ENCODE data around the gene IQCK.

IQCK gene

GRCh38 chr16:19841184-19841583, 123.1 kb downstream of the IQCK start:
- Histone ChIP-seq H3K27ac (ENCODE audit: extremely low read depth, low read depth, low read length) (no peak overlapping the region), H3K9me3 (ENCODE audit: control insufficient read depth, insufficient read depth, low read depth, low read length) (no peaks in the 10 kb centered on the region), H3K36me3 (ENCODE audit: control insufficient read depth in 2 of 2, insufficient read depth in 1 of 2, low read length in 2 of 2) (no peaks in the 10 kb centered on the region), H3K4me3 (ENCODE audit: low read depth, low read length) (no peak overlapping the region), H3K4me1 (ENCODE audit: control insufficient read depth, insufficient read depth, low read length) (peaks cover 2% of the 10 kb centered on the region; the same call in 1 of the 2 replicates)
- TF ChIP-seq ZNF768 (tag by site-specific recombination; IDR thresholded peaks at IDR 0.05) (0 out of 2 replicates have a peak, but pooled peaks have one; percentile 21), WT1 (tag by site-specific recombination; IDR thresholded peaks at IDR 0.05) (no peak)
- ChIA-PET CTCF (no interaction called here), POLR2A (no interaction called here)

DNA sequence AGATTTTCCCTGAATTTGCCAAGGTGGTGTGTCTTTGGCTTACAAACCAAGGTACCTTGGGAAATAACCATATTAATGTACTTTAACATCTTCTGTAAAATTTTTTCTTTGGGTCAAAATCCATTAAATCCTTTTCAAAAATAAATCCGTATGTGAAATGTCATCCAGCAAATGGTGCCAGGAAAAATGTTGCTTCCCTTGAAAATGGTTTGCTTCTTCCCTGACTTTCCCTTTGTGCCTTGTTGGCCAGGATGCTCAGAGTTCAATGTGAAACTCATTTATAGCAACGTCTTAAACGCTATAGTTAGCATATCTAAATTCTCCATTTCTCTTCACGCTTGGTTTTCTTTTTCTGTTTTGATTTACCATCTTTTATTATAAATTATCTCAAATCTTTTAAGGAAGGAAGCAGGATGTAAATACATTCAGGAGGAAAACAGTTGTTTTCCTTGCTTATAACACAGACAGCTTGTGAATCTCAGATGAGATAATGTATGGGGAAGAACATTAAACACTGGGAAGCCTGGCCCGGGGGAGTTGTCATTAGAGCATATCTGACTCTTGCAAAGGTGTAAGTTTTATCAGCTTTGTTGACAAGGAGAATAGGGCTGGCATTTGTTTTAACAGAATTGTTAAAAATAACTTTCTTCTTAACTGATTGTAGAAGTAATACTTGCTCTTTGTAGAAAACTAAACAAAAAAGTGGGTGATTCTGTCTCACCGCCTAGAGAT, 124.5 kb downstream of the IQCK start:
- H3K27ac ChIP-seq (ENCODE audit: extremely low read depth, low read depth, low read length), result no peak overlapping the region
- H3K4me3 ChIP-seq (ENCODE audit: low read depth, low read length), result no peak overlapping the region
- no peaks in the 10 kb centered on the region for H3K9me3 ChIP-seq (ENCODE audit: control insufficient read depth, insufficient read depth, low read depth, low read length)
- ChIA-PET POLR2A (no interaction called here), CTCF (no interaction called here)
- H3K36me3 ChIP-seq (ENCODE audit: control insufficient read depth in 2 of 2, insufficient read depth in 1 of 2, low read length in 2 of 2), result no peaks in the 10 kb centered on the region
- H3K4me1 ChIP-seq (ENCODE audit: control insufficient read depth, insufficient read depth, low read length), result peaks cover 2% of the 10 kb centered on the region; the same call in 1 of the 2 replicates
- TF ChIP-seq ZNF514 (tag by site-specific recombination; IDR thresholded peaks at IDR 0.05) (no peak), KLF7 (tag by site-specific recombination; IDR thresholded peaks at IDR 0.05; ENCODE audit: borderline replicate concordance) (no peak), ZNF521 (tag by site-specific recombination; IDR thresholded peaks at IDR 0.05) (no peak), KLF16 (tag by site-specific recombination; IDR thresholded peaks at IDR 0.05) (no peak), ZBTB7A (tag by site-specific recombination; IDR thresholded peaks at IDR 0.05; ENCODE audit: low read depth) (no peak), ZNF112 (tag by site-specific recombination; IDR thresholded peaks at IDR 0.05) (no peak), YY2 (tag by site-specific recombination; IDR thresholded peaks at IDR 0.05) (no peak), ZNF19 (tag by site-specific recombination; IDR thresholded peaks at IDR 0.05; ENCODE audit: low read depth) (no peak), ZNF350 (tag by site-specific recombination; IDR thresholded peaks at IDR 0.05) (no peak), IKZF3 (tag by site-specific recombination; IDR thresholded peaks at IDR 0.05) (no peak), ZNF114 (tag by site-specific recombination; IDR thresholded peaks at IDR 0.05) (no peak), ZNF561 (tag by site-specific recombination; IDR thresholded peaks at IDR 0.05; ENCODE audit: borderline replicate concordance) (no peak), ZNF23 (tag by site-specific recombination; IDR thresholded peaks at IDR 0.05; ENCODE audit: borderline replicate concordance) (no peak), SALL2 (tag by site-specific recombination; IDR thresholded peaks at IDR 0.05; ENCODE audit: borderline replicate concordance) (no peak), TCF7L2 (IDR thresholded peaks at IDR 0.05; ENCODE audit: borderline replicate concordance, low read depth, low read length) (no peak), ZNF133 (tag by site-specific recombination; IDR thresholded peaks at IDR 0.05) (no peak)
- TF ChIP-seq, protein P1, sequence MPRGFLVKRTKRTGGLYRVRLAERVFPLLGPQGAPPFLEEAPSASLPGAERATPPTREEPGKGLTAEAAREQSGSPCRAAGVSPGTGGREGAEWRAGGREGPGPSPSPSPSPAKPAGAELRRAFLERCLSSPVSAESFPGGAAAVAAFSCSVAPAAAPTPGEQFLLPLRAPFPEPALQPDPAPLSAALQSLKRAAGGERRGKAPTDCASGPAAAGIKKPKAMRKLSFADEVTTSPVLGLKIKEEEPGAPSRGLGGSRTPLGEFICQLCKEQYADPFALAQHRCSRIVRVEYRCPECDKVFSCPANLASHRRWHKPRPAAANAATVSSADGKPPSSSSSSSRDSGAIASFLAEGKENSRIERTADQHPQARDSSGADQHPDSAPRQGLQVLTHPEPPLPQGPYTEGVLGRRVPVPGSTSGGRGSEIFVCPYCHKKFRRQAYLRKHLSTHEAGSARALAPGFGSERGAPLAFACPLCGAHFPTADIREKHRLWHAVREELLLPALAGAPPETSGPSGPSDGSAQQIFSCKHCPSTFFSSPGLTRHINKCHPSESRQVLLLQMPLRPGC (tag by site-specific recombination; IDR thresholded peaks at IDR 0.05), result no peak
- TF ChIP-seq, protein P2, sequence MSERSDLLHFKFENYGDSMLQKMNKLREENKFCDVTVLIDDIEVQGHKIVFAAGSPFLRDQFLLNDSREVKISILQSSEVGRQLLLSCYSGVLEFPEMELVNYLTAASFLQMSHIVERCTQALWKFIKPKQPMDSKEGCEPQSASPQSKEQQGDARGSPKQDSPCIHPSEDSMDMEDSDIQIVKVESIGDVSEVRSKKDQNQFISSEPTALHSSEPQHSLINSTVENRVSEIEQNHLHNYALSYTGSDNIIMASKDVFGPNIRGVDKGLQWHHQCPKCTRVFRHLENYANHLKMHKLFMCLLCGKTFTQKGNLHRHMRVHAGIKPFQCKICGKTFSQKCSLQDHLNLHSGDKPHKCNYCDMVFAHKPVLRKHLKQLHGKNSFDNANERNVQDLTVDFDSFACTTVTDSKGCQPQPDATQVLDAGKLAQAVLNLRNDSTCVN (tag by site-specific recombination; optimal IDR thresholded peaks at IDR 0.05), result no peak
- TF ChIP-seq, protein P3, sequence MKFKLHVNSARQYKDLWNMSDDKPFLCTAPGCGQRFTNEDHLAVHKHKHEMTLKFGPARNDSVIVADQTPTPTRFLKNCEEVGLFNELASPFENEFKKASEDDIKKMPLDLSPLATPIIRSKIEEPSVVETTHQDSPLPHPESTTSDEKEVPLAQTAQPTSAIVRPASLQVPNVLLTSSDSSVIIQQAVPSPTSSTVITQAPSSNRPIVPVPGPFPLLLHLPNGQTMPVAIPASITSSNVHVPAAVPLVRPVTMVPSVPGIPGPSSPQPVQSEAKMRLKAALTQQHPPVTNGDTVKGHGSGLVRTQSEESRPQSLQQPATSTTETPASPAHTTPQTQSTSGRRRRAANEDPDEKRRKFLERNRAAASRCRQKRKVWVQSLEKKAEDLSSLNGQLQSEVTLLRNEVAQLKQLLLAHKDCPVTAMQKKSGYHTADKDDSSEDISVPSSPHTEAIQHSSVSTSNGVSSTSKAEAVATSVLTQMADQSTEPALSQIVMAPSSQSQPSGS (tag by site-specific recombination; IDR thresholded peaks at IDR 0.05; ENCODE audit: low read depth), result no peak

Measured in HEK293 (cell line).